GM15510 (cell line): ENCODE measurements around the gene TMC8.
A peak's percentile ranks its signal among the peaks of the same experiment; 100 is the strongest.

Experiments
- POLR2A ChIP-seq: IDR thresholded peaks from 3 replicates; pipeline ENCODE4 v1.6.1; 2011; ENCODE audit warnings: borderline replicate concordance; ENCODE audit not compliant: insufficient read length; ENCODE audit errors: extremely low read depth

Gene TMC8

DNA sequence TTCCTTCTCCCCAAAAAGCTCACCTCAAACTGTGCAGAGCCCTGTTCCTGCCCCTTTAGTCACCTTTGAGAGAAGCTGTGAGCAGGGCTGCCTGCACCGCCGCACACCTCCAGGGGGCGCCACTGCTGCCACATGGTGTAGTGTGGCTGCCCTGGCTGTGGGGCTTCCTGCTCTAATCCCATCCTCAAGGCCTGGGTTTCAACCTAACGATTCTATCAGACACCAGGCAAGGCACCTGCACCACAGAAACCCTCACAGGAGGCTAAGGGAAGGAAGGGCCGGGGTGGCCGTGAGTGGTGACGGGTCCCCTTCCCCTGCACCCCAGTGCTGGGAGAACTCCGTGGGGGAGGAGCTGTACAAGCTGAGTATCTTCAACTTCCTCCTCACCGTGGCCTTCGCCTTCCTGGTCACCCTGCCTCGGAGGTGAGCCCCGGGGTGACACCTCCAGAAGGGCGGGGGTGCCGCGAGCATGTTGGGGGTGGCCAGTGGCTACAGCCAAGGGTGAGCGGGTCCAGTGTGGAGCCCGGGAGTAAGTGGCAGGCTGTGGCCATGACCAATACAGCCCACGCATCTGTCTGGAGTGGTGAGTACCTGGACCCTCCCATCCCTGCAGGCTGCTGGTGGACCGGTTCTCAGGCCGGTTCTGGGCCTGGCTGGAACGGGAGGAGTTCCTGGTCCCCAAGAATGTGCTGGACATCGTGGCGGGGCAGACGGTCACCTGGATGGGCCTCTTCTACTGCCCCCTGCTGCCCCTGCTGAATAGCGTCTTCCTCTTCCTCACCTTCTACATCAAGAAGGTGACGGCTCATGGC lies 7.0 kb downstream of the TMC8 start:
- TF ChIP-seq POLR2A, result peak; percentile 37

DNA sequence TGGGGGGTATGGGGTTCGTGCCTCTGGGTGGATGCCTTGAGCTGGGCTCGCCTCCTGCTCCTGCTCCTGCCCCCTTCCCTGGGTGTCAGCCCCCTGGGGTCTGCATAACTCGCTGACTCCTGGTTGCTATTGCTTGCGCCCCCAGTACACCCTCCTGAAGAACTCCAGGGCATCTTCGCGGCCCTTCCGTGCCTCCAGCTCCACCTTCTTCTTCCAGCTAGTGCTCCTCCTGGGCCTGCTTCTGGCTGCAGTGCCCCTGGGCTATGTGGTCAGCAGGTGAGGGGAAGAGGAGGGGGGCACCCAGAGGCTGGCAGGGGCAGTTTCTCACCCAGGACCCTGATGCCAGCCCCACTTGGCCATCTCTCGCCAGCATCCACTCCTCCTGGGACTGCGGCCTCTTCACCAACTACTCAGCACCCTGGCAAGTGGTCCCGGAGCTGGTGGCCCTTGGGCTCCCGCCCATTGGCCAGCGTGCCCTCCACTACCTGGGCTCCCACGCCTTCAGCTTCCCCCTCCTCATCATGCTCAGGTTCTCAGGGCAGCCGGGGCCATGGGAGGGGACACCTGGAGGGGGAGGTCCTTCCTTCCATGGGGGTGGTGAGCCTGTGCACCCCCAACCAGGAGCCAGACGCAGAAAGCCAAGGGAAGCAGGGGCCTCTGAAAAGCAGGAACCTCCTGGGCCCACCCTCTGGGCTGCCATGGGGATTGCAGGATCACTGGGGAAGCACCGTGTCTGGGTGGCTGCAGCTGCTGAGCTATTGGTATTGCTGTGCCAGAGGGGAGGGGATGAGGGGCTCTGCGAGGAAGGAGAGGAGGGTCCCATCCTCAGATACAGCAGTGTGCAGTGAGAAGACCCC lies 7.9 kb downstream of the TMC8 start:
- TF ChIP-seq POLR2A, result no peak

DNA sequence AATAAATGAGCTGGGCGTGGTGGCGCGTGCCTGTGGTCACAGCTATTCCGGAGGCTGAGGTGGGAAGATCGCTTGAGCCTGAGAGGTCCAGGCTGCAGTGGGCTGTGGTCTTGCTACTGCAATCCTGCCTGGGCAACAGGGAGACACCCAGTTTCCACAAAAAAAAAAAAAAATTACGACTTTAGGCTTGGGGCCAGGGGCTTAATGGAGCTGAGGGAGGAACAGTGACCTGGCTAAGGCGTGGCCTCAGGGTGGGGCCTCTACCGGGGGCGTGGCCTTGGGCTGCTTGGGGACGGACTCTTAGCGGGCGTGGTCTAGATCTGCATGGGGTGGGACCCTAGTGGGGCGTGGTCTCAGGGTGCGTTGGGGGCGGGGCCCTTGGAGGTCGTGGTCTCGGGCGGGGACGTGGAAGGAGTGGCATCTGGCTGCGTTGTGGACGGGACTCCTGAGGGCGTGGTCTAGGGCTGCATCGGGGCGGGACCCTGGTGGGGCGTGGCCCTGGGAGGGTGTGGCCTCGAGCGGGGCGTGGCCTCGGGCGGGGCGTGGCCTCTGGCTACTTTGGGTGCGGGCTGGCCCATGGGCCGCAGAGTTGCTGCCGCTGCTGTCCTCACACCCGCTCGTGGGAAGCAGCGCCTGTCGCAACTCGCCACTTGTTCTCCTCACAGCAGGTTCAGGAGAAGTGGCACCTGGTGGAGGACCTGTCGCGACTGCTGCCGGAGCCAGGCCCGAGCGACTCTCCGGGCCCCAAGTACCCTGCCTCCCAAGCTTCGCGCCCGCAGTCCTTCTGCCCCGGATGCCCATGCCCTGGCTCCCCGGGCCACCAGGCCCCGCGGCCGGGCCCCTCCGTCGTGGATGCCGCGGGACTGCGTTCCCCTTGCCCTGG lies 9.8 kb downstream of the TMC8 start:
- peak; percentile 75 for TF ChIP-seq POLR2A

GRCh38 chr17:78141437-78142118 lies 11.0 kb downstream of the TMC8 start:
- TF ChIP-seq POLR2A, result no peak

DNA sequence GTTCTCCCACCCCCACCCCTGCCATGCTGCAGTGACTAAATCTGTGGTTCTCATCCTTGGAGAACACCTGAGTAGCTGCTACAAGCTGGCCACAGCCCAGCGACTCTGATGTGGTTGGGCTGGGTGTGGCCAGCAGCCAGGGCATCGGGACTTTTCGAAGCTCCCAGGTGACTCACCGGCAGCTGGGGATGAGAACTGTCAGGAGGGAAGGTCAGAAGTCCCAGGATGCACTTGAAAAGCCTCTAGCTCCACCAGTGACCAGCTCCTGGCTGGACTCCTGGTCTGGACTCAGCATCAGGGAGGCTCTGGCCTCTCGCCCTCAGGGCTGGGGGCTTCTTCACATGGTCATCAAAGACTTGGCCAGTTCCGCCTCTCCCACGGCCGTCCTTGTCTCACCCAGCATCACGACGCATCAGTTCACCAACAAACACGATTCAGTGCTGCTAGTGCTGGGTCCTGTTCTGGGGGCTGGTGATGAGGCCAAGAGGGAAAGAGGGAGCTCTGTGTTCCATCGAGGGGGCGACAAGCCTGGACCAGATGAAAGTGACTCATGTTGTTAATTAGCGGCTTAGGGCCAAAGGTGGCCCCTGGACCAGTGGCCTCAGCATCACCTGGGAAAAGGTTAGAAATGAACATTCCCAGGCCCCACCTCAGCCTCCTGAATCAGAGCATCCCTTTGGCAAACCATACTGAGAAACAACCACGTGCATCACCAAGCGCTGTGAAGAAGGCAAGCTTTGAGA lies 11.7 kb downstream of the TMC8 start:
- TF ChIP-seq POLR2A, result no peak

- peak; percentile 11 for TF ChIP-seq POLR2A
These were observed 12.9 kb downstream of the TMC8 start for GRCh38 chr17:78143214-78144146.

DNA sequence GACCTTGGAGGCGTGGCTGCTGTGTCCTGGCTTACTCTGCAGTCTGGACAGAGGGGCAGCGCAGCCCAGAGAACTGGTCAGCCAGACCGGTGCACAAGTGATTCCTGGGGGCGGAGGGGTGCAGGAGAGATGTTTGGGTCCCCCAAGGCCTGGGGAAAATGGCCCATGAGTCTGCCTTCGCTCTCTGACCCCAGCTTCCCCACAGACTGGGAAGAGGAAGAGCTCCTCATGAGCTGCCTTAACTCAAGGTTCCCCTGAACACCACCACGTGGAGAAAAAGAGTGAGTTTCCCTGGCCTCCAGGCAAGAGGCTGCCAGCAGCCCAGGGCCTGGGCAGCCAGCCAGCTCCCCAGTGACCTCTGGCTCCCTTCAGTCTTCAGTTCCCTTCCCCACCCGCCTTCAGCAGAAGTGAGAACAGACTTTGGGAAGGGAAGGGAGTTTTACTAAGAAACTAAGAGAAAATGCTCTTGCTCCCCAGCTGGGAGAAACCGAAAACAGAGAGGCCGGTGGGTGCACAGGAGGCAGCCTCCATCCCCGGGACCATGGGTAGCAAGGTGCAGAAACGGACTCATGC lies 13.7 kb downstream of the TMC8 start:
- peak; percentile 10 for TF ChIP-seq POLR2A

GRCh38 chr17:78144736-78145641 lies 14.4 kb downstream of the TMC8 start:
- TF ChIP-seq POLR2A, result no peak

DNA sequence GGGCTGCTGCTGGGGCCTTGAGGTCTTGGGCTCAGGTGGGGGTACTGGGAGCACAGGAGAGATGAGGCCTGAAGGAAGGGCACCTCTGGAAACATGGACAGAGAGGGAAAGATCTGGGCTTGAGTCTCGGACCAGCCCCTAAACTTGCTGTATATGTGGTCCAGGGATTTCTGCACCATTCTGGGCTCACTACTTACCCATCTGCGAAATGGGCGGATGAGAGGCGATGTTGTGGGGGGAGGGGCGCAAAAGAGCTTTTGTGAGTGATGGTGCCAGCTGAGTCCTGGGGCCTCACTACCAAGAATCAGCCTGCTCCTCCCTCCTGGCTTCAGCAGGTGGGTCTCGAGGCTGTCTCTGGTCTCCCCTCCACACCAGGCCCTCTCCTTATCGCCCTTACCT lies 15.9 kb downstream of the TMC8 start:
- TF ChIP-seq POLR2A, result no peak

DNA sequence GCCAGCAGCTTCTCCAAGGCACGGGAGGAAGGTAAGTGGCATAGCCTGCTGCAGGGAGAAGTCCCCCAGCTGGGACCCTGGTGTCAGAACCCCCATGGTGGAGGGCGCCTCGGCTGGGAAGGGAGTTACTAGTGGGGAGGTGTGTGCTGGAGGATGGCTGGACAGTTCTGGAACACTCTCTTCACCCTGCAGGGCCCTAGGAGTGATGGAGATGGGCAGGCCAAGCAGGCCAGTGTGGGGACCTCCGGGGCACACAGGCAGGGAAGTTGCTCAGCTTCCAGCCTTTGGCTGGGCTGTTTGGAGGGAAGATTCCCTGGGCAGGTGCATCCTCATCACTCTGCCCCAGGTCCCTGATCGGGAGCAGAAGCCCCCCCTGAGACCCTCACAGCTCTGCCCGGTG lies 16.3 kb downstream of the TMC8 start:
- no peak for TF ChIP-seq POLR2A

DNA sequence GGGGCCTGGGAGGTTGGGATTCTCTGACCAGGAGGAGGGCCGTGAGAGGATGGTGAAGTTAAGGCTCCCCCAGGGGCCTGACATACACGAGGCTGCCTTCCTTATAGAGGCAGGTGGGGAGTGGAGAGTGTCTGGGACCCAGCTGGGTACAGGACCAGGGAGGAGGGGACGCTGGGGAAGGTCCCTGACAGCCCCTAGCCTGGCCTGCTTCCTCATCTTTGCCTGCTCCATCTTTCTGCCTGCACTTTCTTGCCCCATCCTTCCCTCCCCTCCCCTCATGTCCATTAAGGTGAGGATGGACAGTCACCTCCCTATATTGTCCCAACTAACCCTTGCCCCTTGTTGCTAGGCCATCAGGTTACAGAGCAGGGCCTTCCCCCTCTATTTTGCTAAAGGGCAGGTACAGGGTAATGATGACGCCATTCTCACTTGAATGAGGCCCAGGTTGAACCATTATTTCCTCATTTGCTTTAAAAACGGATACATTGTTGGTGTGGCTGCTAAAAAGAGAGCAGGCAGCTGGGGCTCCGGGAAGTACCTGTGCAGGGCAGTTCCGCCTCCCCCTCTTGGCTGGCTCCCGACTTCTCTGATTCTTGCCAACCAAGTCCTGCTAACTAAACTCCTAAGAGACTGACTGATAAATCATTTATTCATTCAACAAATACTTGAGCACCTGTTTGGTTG lies 16.9 kb downstream of the TMC8 start:
- TF ChIP-seq POLR2A, result peak; percentile 14
